ENCODE results near the gene ZSCAN12.

- peak in 1 of 3 donors; percentile 22 for TF ChIP-seq POLR2AphosphoS5 (IDR thresholded peaks at IDR 0.05)
- TF ChIP-seq, protein P1, sequence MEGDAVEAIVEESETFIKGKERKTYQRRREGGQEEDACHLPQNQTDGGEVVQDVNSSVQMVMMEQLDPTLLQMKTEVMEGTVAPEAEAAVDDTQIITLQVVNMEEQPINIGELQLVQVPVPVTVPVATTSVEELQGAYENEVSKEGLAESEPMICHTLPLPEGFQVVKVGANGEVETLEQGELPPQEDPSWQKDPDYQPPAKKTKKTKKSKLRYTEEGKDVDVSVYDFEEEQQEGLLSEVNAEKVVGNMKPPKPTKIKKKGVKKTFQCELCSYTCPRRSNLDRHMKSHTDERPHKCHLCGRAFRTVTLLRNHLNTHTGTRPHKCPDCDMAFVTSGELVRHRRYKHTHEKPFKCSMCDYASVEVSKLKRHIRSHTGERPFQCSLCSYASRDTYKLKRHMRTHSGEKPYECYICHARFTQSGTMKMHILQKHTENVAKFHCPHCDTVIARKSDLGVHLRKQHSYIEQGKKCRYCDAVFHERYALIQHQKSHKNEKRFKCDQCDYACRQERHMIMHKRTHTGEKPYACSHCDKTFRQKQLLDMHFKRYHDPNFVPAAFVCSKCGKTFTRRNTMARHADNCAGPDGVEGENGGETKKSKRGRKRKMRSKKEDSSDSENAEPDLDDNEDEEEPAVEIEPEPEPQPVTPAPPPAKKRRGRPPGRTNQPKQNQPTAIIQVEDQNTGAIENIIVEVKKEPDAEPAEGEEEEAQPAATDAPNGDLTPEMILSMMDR (IDR thresholded peaks at IDR 0.05) = no peak
Measured at GRCh38 chr6:28357036-28357435, 42.5 kb downstream of the ZSCAN12 start.

Data from stomach (tissue), 4 donors.